GM19468 (cell line): ENCODE results near the gene RRAS2.
"Not testable (repeated sequence)": the region's sequence is repeated elsewhere in the genome, so short reads cannot be mapped to it uniquely, and the experiment has no call there.

ENCODE experiments used
- ATAC-seq: cut with Tn5 transposase; IDR thresholded peaks from one replicate; pipeline ENCODE4 v1.9.1; 2021; ENCODE audit warnings: mild to moderate bottlenecking, moderate library complexity, moderate number of reproducible peaks; ENCODE audit not compliant: unreplicated experiment; ENCODE audit errors: extremely low read depth

RRAS2 gene

GRCh38 chr11:14358729-14359439 lies at the start of gene RRAS2:
TSS of gene RRAS2 (minus strand) at chr11:14359183. CDS start at chr11:14358870, 313 bp downstream.
- ATAC-seq: peak; percentile 68

- no peak for ATAC-seq
Observed at GRCh38 chr11:14408612-14409011, 49.6 kb upstream of the RRAS2 start.

- ATAC-seq: not testable (repeated sequence)
Observed at GRCh38 chr11:14406116-14406515, 47.1 kb upstream of the RRAS2 start.

- not testable (repeated sequence) for ATAC-seq
Observed at GRCh38 chr11:14403528-14403927, 44.5 kb upstream of the RRAS2 start.

- ATAC-seq: no peak
Observed at GRCh38 chr11:14399087-14399486, 40.1 kb upstream of the RRAS2 start.

GRCh38 chr11:14396273-14396672 lies 37.3 kb upstream of the RRAS2 start:
- ATAC-seq: no peak

- no peak for ATAC-seq
Observed at GRCh38 chr11:14393889-14394288, 34.9 kb upstream of the RRAS2 start.

GRCh38 chr11:14393129-14393528 lies 34.1 kb upstream of the RRAS2 start:
- ATAC-seq: no peak

- ATAC-seq: no peak
Observed at GRCh38 chr11:14390669-14391068, 31.7 kb upstream of the RRAS2 start.

- no peak for ATAC-seq
Observed at GRCh38 chr11:14388352-14388751, 29.4 kb upstream of the RRAS2 start.

- ATAC-seq: no peak
Observed at GRCh38 chr11:14386895-14387480, 28.0 kb upstream of the RRAS2 start.

GRCh38 chr11:14386081-14386480 lies 27.1 kb upstream of the RRAS2 start:
- ATAC-seq: no peak

- no peak for ATAC-seq
Observed at GRCh38 chr11:14384338-14384737, 25.4 kb upstream of the RRAS2 start.

GRCh38 chr11:14381968-14382367 lies 23.0 kb upstream of the RRAS2 start:
- ATAC-seq: no peak

- peak; percentile 58 for ATAC-seq
Observed at GRCh38 chr11:14380947-14381561, 22.1 kb upstream of the RRAS2 start.

- ATAC-seq: no peak
Observed at GRCh38 chr11:14380125-14380936, 21.3 kb upstream of the RRAS2 start.

- no peak for ATAC-seq
Observed at GRCh38 chr11:14378171-14378570, 19.2 kb upstream of the RRAS2 start.

GRCh38 chr11:14376920-14377319 lies 17.9 kb upstream of the RRAS2 start:
- ATAC-seq: no peak

GRCh38 chr11:14374922-14375830 lies 16.2 kb upstream of the RRAS2 start:
- ATAC-seq: no peak
